Karpas-422 (cell line): ENCODE results near the gene ZNF503. TPM values are rescaled to one million over a fixed set of nuclear protein-coding genes. Genes with fewer than 3 reads are reported as not detected.

Experiments used
- DNase-seq: peaks from one replicate; pipeline ENCODE4 v3.0.0-alpha.2; 2015
- H2AFZ ChIP-seq: fragments of 200-600 bp; sonication (generic); 2 replicates; pipeline ENCODE4 v1.6.1; 2014; ENCODE audit warnings: antibody characterized with exemption, low read length, mixed read lengths
- H3K27ac ChIP-seq: fragments of 200-600 bp; sonication (generic); 2 replicates; pipeline ENCODE4 v1.5.1; 2014; ENCODE audit warnings: mild to moderate bottlenecking, low read length, moderate library complexity
- H3K27me3 ChIP-seq: fragments of 200-600 bp; sonication (generic); 2 replicates; pipeline ENCODE4 v1.6.1; 2014; ENCODE audit warnings: low read length, mixed read lengths
- H3K36me3 ChIP-seq: fragments of 200-600 bp; sonication (generic); 2 replicates; pipeline ENCODE4 v1.6.1; 2014; ENCODE audit warnings: low read length, mixed read lengths; ENCODE audit not compliant: insufficient read depth
- H3K4me1 ChIP-seq: fragments of 200-600 bp; sonication (generic); 2 replicates; pipeline ENCODE4 v1.6.1; 2014; ENCODE audit warnings: mild to moderate bottlenecking, low read length, mixed read lengths
- H3K4me2 ChIP-seq: fragments of 200-600 bp; sonication (generic); 2 replicates; pipeline ENCODE4 v1.6.1; 2014; ENCODE audit warnings: low read length, low read depth, mild to moderate bottlenecking; ENCODE audit not compliant: poor library complexity, severe bottlenecking
- H3K4me3 ChIP-seq: fragments of 200-600 bp; sonication (generic); 2 replicates; pipeline ENCODE4 v1.5.1; 2014; ENCODE audit warnings: mild to moderate bottlenecking, antibody characterized with exemption, low read length, mixed read lengths
- H3K79me2 ChIP-seq: fragments of 200-600 bp; sonication (generic); 2 replicates; pipeline ENCODE4 v1.6.1; 2014; ENCODE audit warnings: mild to moderate bottlenecking, low read length, mixed read lengths
- H3K9ac ChIP-seq: fragments of 200-600 bp; sonication (generic); 2 replicates; pipeline ENCODE4 v1.6.0; 2014; ENCODE audit warnings: low read length
- H3K9me2 ChIP-seq: fragments of 200-600 bp; sonication (generic), shearing (Covaris generic); replicated peaks from 2 replicates; pipeline ENCODE4 v1.6.0; 2014; ENCODE audit warnings: mild to moderate bottlenecking, low read length, moderate library complexity; ENCODE audit not compliant: insufficient read depth
- H3K9me3 ChIP-seq: fragments of 300-700, 200-600 bp; sonication (generic); 2 replicates; pipeline ENCODE4 v1.6.1; 2014; ENCODE audit warnings: low read length, mixed read lengths
- H4K20me1 ChIP-seq: fragments of 200-600 bp; sonication (generic); 2 replicates; pipeline ENCODE4 v1.6.1; 2014; ENCODE audit warnings: mild to moderate bottlenecking, antibody characterized with exemption, low read length, low read depth; ENCODE audit not compliant: insufficient read depth
- total RNA-seq: library from RNA; depleted of rRNA; stranded (reverse); fragments of >200 nt; shearing (Covaris generic); gene quantifications from 2 replicates; pipeline ENCODE4 v1.2.3, GENCODE V29; 2014; ENCODE audit warnings: low replicate concordance

ZNF503 gene
- total RNA-seq, 1 experiment from 2014 or later, result not detected

DNA sequence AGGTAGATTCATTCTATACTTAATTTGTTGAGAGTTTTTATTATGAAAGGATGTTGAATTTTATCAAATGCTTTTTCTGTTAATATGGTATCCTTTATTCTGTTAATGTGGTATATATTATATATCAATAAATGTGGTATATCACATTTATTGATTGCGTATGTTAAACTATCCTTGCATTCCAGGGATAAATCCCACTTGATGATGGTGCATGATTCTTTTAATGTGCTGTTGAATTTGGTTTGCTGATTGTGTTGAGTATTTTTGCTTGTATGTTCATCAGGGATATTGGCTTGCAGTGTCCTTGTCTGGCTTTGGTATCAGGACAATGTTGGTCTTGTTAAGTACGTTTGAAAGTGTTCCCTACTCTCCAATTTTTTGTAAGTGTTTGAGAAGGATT lies 41.8 kb upstream of the ZNF503 start:
- H3K9me3 ChIP-seq, result peaks cover 3% of the 10 kb centered on the region; the same call in 1 of the 2 replicates
- H4K20me1 ChIP-seq, result no peaks in the 10 kb centered on the region
- no peak overlapping the region for H3K4me2 ChIP-seq
- no peak overlapping the region for H3K4me3 ChIP-seq
- no peak overlapping the region for H3K9ac ChIP-seq
- H3K9me2 ChIP-seq, result no peaks in the 10 kb centered on the region
- H3K4me1 ChIP-seq, result no peaks in the 10 kb centered on the region
- no peaks in the 10 kb centered on the region for H3K36me3 ChIP-seq
- no peak overlapping the region for H3K27ac ChIP-seq
- no peak overlapping the region for H2AFZ ChIP-seq
- no peak for DNase-seq
- no peaks in the 10 kb centered on the region for H3K79me2 ChIP-seq
- no peaks in the 10 kb centered on the region; the same call in 1 of the 2 replicates for H3K27me3 ChIP-seq

DNA sequence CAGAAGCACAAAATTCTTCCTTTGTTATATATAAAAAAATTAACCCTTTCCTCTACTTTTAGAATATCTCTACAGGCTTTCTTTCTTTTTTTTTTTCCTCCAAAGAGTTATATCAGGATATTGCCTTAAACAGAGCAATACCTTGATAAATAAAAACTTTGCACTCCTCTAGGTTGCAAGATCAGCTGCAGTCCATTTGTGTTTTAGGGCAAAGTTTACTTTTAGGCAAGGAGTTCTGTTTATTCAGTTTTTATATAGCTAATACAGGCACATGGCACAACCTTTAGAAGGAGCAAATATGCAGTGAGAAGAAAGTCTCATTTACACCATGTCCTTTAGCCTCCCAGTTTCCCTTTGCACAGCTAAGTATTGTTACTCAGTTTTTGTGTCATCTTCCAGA lies 40.1 kb upstream of the ZNF503 start:
- H3K27me3 ChIP-seq, result no peaks in the 10 kb centered on the region; the same call in 1 of the 2 replicates
- peaks cover 3% of the 10 kb centered on the region; the same call in 1 of the 2 replicates for H3K9me3 ChIP-seq
- H3K9me2 ChIP-seq, result no peaks in the 10 kb centered on the region
- no peak for DNase-seq
- H3K36me3 ChIP-seq, result no peaks in the 10 kb centered on the region
- H3K4me2 ChIP-seq, result no peak overlapping the region
- no peak overlapping the region for H3K27ac ChIP-seq
- H3K4me3 ChIP-seq, result no peak overlapping the region
- H3K4me1 ChIP-seq, result no peaks in the 10 kb centered on the region
- no peaks in the 10 kb centered on the region for H4K20me1 ChIP-seq
- no peak overlapping the region for H2AFZ ChIP-seq
- H3K9ac ChIP-seq, result no peak overlapping the region
- no peaks in the 10 kb centered on the region for H3K79me2 ChIP-seq

- no peak overlapping the region for H3K4me2 ChIP-seq
- H4K20me1 ChIP-seq, result no peaks in the 10 kb centered on the region
- H3K36me3 ChIP-seq, result no peaks in the 10 kb centered on the region
- no peaks in the 10 kb centered on the region for H3K79me2 ChIP-seq
- no peak overlapping the region for H2AFZ ChIP-seq
- no peaks in the 10 kb centered on the region for H3K4me1 ChIP-seq
- H3K9me3 ChIP-seq, result peaks cover 3% of the 10 kb centered on the region; the same call in 1 of the 2 replicates
- H3K9me2 ChIP-seq, result no peaks in the 10 kb centered on the region
- no peak overlapping the region for H3K4me3 ChIP-seq
- H3K27ac ChIP-seq, result no peak overlapping the region
- no peak overlapping the region for H3K9ac ChIP-seq
- DNase-seq, result no peak
- H3K27me3 ChIP-seq, result no peaks in the 10 kb centered on the region; the same call in 1 of the 2 replicates
Measured at GRCh38 chr10:75441196-75441595, 39.6 kb upstream of the ZNF503 start.

- Histone ChIP-seq H3K9ac (no peak overlapping the region), H3K4me1 (no peaks in the 10 kb centered on the region), H3K9me3 (peaks cover 3% of the 10 kb centered on the region; the same call in 1 of the 2 replicates), H3K79me2 (no peaks in the 10 kb centered on the region), H3K27ac (no peak overlapping the region), H3K27me3 (no peaks in the 10 kb centered on the region; the same call in 1 of the 2 replicates), H3K4me2 (no peak overlapping the region), H4K20me1 (no peaks in the 10 kb centered on the region), H3K9me2 (no peaks in the 10 kb centered on the region), H2AFZ (no peak overlapping the region), H3K36me3 (no peaks in the 10 kb centered on the region), H3K4me3 (no peak overlapping the region)
- DNase-seq, result no peak
Measured at GRCh38 chr10:75440271-75440793, 38.8 kb upstream of the ZNF503 start.

GRCh38 chr10:75439811-75440210 lies 38.2 kb upstream of the ZNF503 start:
- no peak overlapping the region for H3K27ac ChIP-seq
- H3K4me1 ChIP-seq, result no peaks in the 10 kb centered on the region
- no peak overlapping the region for H3K4me3 ChIP-seq
- no peaks in the 10 kb centered on the region for H4K20me1 ChIP-seq
- DNase-seq, result no peak
- no peaks in the 10 kb centered on the region for H3K9me2 ChIP-seq
- no peaks in the 10 kb centered on the region for H3K79me2 ChIP-seq
- no peaks in the 10 kb centered on the region for H3K36me3 ChIP-seq
- peaks cover 3% of the 10 kb centered on the region; the same call in 1 of the 2 replicates for H3K9me3 ChIP-seq
- no peak overlapping the region for H2AFZ ChIP-seq
- no peaks in the 10 kb centered on the region; the same call in 1 of the 2 replicates for H3K27me3 ChIP-seq
- H3K9ac ChIP-seq, result no peak overlapping the region
- no peak overlapping the region for H3K4me2 ChIP-seq

- Histone ChIP-seq H3K27me3 (no peaks in the 10 kb centered on the region), H3K36me3 (no peaks in the 10 kb centered on the region), H3K4me1 (no peaks in the 10 kb centered on the region), H2AFZ (no peak overlapping the region), H4K20me1 (no peaks in the 10 kb centered on the region), H3K4me3 (no peak overlapping the region), H3K9ac (no peak overlapping the region), H3K79me2 (no peaks in the 10 kb centered on the region), H3K9me3 (no peaks in the 10 kb centered on the region), H3K4me2 (no peak overlapping the region), H3K9me2 (no peaks in the 10 kb centered on the region), H3K27ac (no peak overlapping the region)
- DNase-seq, result no peak
Measured at GRCh38 chr10:75438275-75438674, 36.7 kb upstream of the ZNF503 start.

GRCh38 chr10:75437693-75438092 lies 36.1 kb upstream of the ZNF503 start:
- Histone ChIP-seq H3K4me1 (no peaks in the 10 kb centered on the region), H3K4me3 (no peak overlapping the region), H3K79me2 (no peaks in the 10 kb centered on the region), H4K20me1 (no peaks in the 10 kb centered on the region), H3K27ac (no peak overlapping the region), H3K27me3 (no peaks in the 10 kb centered on the region), H2AFZ (no peak overlapping the region), H3K9me2 (no peaks in the 10 kb centered on the region), H3K9ac (no peak overlapping the region), H3K9me3 (no peaks in the 10 kb centered on the region), H3K36me3 (no peaks in the 10 kb centered on the region), H3K4me2 (no peak overlapping the region)
- no peak for DNase-seq

DNA sequence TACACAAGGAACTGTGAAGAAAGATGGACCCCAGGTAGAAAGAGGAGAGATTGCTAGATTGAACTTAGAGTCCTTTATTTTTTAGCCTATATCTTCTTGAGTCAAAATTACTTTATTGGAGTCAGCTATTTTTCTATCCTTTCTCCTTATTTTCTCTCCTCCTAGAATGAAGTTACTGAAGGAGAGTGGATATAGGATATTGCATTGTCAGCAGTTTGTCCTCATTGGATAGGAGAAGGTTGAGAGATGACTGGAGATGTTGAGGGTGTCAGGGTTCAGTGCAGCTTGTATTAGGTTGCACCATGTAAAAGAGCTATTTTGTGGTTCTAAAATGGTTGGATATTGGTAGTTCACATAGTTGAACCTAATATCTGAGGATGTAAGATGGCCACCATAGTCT lies 35.3 kb upstream of the ZNF503 start:
- H4K20me1 ChIP-seq, result no peaks in the 10 kb centered on the region
- H3K27ac ChIP-seq, result no peak overlapping the region
- no peak overlapping the region for H3K9ac ChIP-seq
- no peaks in the 10 kb centered on the region for H3K9me2 ChIP-seq
- no peak overlapping the region for H2AFZ ChIP-seq
- no peak for DNase-seq
- H3K27me3 ChIP-seq, result no peaks in the 10 kb centered on the region
- no peak overlapping the region for H3K4me3 ChIP-seq
- no peaks in the 10 kb centered on the region for H3K36me3 ChIP-seq
- no peak overlapping the region for H3K4me2 ChIP-seq
- no peaks in the 10 kb centered on the region for H3K79me2 ChIP-seq
- no peaks in the 10 kb centered on the region for H3K9me3 ChIP-seq
- H3K4me1 ChIP-seq, result no peaks in the 10 kb centered on the region
